GM12864 (cell line): Measurements from ENCODE around the gene RAPGEF2.

ENCODE experiments used
- DNase-seq: peaks from one replicate; pipeline ENCODE4 v3.0.0-alpha.2; 2011; ENCODE audit warnings: low read depth
- H3K4me3 ChIP-seq: 2 replicates; pipeline ENCODE4 v1.5.1; 2011; ENCODE audit warnings: mild to moderate bottlenecking, low read depth, low read length, control low read depth
- TF ChIP-seq, protein P1 (sequence below): IDR thresholded peaks from 2 replicates; pipeline ENCODE4 v1.5.1; 2011; ENCODE audit warnings: low read depth, mild to moderate bottlenecking, moderate library complexity, low read length, control low read depth, inconsistent platforms; ENCODE audit errors: missing control alignments

RAPGEF2 gene

DNA sequence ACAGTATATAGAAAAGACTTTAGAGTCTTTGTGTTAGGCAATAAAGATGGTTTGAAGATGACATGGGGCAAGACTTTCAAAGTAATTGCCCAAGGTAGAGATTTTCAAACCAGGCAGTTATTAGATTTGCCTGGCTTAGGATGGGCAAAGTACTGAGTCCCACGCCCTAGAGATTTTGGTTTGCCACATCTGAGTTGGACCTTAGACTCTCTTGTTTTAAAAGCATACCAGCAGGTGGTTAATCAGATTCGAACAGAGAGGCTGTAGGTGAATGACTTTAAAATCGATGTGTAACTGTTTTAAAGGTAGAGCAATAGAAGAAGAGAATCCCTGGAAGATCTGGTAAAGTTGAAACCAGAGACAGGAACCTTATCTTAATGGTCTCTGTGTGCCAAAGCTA lies 121.5 kb downstream of the RAPGEF2 start:
- TF ChIP-seq, protein P1, sequence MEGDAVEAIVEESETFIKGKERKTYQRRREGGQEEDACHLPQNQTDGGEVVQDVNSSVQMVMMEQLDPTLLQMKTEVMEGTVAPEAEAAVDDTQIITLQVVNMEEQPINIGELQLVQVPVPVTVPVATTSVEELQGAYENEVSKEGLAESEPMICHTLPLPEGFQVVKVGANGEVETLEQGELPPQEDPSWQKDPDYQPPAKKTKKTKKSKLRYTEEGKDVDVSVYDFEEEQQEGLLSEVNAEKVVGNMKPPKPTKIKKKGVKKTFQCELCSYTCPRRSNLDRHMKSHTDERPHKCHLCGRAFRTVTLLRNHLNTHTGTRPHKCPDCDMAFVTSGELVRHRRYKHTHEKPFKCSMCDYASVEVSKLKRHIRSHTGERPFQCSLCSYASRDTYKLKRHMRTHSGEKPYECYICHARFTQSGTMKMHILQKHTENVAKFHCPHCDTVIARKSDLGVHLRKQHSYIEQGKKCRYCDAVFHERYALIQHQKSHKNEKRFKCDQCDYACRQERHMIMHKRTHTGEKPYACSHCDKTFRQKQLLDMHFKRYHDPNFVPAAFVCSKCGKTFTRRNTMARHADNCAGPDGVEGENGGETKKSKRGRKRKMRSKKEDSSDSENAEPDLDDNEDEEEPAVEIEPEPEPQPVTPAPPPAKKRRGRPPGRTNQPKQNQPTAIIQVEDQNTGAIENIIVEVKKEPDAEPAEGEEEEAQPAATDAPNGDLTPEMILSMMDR, result no peak
- DNase-seq, result no peak
- H3K4me3 ChIP-seq, result no peak overlapping the region

DNA sequence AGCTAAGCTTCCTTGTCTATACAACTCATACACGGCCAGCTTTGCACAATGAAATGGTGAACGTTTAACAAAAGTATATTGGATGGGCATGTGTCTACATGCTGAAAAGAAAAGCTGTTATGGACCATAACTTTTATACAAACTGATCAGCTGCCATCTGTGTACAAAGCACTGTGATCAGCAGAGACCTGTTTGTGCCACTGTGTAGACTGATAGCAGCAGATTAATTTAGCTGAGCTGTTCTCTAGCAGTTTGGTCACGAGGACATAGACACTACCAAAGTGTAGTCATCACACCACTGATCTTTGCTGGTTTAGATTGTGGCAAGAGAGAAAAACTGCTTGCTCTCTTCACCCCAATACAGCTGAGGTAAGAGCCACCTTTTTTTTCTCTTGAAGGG lies 124.5 kb downstream of the RAPGEF2 start:
- DNase-seq, result no peak
- TF ChIP-seq, protein P1, result no peak
- H3K4me3 ChIP-seq, result no peak overlapping the region

DNA sequence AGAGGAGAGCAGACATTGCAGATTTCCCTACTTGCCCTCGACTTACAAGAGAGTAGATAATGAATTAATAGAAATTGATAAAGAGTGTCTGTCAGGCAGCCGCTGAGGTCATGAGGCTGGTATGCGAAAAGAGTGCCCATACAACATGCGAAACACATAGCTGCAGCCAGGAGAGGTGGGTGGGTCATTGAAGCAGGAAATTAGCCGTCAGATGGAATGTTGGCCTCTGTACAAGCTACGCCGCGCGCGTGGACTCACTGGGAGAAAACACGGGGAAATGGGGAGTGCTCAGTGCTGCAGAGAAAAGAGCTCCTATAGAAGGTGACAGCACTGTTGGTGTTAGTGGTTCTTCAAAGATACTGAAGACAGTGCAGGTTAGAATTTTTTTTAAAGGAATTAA lies 125.1 kb downstream of the RAPGEF2 start:
- H3K4me3 ChIP-seq, result no peak overlapping the region
- TF ChIP-seq, protein P1, result no peak
- no peak for DNase-seq

DNA sequence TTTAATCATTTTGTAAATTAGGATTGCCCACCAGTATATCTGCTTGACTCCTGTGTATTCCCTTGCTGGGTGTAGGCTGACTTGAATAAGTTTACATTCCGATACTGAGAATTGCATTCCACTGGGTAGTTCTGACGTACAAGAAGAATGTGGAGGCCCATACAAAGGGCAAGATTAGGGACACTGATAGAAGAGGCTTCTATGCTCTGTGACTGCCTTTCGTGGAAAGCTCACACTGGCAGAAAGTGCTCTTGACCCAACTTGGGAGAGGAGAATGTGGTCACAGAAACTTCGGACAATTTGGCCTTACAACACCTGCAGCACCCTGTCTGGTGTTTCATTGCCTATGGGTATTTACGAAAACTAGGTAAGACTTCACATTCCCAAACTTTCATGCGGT lies 126.3 kb downstream of the RAPGEF2 start:
- TF ChIP-seq, protein P1, result no peak
- no peak overlapping the region for H3K4me3 ChIP-seq
- DNase-seq, result no peak

DNA sequence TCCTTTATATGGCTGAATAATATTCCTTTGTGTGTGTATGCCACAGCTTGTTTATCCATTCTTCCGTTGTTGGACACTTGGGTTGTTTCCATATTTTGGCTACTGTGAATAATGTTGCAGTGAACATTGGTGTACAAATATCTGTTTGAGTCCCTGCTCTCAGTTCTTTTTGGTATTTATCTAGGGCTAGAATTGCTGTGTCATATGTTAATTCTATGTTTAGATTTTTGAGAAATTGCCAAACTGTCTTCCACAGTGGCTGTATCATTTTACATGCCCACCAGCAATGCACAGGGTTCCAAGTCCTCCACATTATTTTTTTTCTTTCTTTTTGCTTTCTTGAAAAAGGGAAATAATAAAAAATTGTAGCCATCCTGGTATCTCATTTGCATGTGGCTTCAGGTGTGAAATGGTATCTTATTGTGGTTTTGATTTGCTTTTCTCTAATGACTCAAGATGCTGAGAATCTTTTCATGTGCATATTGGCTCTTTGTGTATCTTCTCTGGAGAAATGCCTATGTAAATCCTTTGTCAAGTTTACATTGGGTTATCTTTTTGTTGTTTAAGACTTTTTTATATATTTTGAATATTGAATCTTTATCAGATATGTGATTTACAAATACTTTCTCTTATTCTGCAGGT lies 129.7 kb downstream of the RAPGEF2 start:
- no peak overlapping the region for H3K4me3 ChIP-seq
- DNase-seq, result no peak
- TF ChIP-seq, protein P1, result no peak

DNA sequence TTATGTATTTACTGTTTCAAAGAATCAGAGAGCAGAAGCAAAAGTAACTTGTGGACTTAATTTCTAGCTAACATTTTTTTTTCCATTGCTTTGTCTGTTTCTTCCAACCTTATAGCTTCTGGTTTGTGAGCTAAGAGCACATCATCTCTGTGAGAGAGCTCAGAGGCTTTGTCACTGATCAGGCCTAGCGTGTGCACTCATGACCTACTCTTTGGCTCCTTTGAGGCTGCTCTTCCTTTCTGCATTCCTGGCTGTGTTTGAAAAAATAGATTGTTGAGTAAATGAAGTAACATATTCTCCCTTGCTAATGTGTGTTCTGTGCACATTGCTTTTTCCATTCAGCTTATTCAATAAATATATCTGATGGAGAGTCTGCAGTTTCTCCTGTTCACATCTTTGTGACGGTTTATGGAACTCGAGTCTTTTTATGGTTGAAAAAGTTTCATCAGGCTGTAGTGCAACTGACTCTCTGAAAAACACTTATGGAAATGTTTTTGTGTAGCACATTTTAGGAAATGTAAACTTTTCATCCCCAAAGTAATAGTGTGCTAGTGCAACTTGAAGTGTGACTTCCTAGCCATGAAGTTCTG lies 133.0 kb downstream of the RAPGEF2 start:
- TF ChIP-seq, protein P1, result no peak
- no peak for DNase-seq
- no peak overlapping the region for H3K4me3 ChIP-seq

DNA sequence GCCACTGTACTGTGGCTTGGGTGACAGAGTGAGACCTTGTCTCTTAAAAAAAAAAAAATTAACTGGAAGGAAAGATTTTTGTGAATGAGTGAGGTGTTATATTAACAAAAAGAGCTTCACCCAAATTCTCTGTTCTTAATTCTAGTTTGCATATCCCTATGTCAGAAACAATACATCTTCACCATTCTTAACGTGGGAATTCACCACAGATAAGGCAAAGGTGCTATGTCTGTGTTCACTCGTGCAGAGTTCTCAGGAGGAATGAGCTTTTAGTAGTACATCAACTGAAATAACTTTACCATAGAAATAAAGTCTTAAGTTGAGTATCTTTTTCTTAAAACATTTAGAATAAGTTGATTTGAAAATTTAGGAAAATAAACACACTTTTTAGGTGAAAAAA lies 135.1 kb downstream of the RAPGEF2 start:
- TF ChIP-seq, protein P1, result no peak

More for the DNA sequence above, 135.1 kb downstream of the RAPGEF2 start:
- no peak for DNase-seq
- H3K4me3 ChIP-seq, result no peak overlapping the region
